IMR-90 (cell line): ENCODE results near the gene CARF. TPM values are rescaled to one million over a fixed set of nuclear protein-coding genes. Genes with fewer than 3 reads are reported as not detected.

Experiments used
- ATAC-seq: fragments of 200-7000 bp; cut with Tn5 transposase; 2 replicates; pipeline ENCODE4 v1.9.1; 2020; ENCODE audit warnings: low read depth, mild to moderate bottlenecking, moderate library complexity
- BruUV-seq: library from RNA; stranded (reverse); fragments of 400-500 nt; replicated peaks from 2 replicates; lab custom pipeline; 2021; lab: Mats Ljungman, UMichigan
- CTCF ChIA-PET: fragments of 300-600 bp; formaldehyde crosslinking; extraction: SDS; loops from one replicate; lab custom pipeline; 2021; ENCODE audit warnings: antibody characterized with exemption; lab: Yijun Ruan, JAX
- POLR2A ChIA-PET: fragments of 300-600 bp; sonication (Branson Sonifier 250); formaldehyde crosslinking; loops from one replicate; lab custom pipeline; 2022; ENCODE audit warnings: antibody characterized with exemption; ENCODE audit not compliant: unreplicated experiment; lab: Charles Lee
- DNase-seq: peaks from one replicate; pipeline ENCODE4 v3.0.0; 2013
- H2AFZ ChIP-seq: replicated peaks from 2 replicates; pipeline ENCODE3; 2013; ENCODE audit warnings: low read length, mild to moderate bottlenecking; ENCODE audit not compliant: poor library complexity
- H2AK5ac ChIP-seq: 2 replicates; pipeline ENCODE4 v1.6.1; 2013; ENCODE audit warnings: low read depth, low read length, inconsistent platforms
- H2AK9ac ChIP-seq: replicated peaks from 2 replicates; pipeline ENCODE3; 2013; ENCODE audit warnings: mild to moderate bottlenecking, low read depth, low read length, moderate library complexity; ENCODE audit not compliant: poor library complexity
- H2BK120ac ChIP-seq: 2 replicates; pipeline ENCODE4 v1.6.1; 2013; ENCODE audit warnings: low read depth, low read length, inconsistent platforms
- H2BK15ac ChIP-seq: 3 replicates; pipeline ENCODE4 v1.6.1; 2013; ENCODE audit warnings: low read depth, low read length, inconsistent platforms
- H2BK20ac ChIP-seq: 2 replicates; pipeline ENCODE4 v1.6.1; 2013; ENCODE audit warnings: low read depth, mild to moderate bottlenecking, inconsistent platforms, low read length, moderate library complexity
- H2BK5ac ChIP-seq: 2 replicates; pipeline ENCODE4 v1.6.1; 2013; ENCODE audit warnings: mild to moderate bottlenecking, low read depth, low read length, inconsistent platforms; ENCODE audit not compliant: poor library complexity, severe bottlenecking
- H3K14ac ChIP-seq: replicated peaks from 2 replicates; pipeline ENCODE4 v1.6.1; 2013; ENCODE audit warnings: low read depth, low read length, inconsistent platforms
- H3K18ac ChIP-seq: 2 replicates; pipeline ENCODE4 v1.6.1; 2013; ENCODE audit warnings: low read depth, low read length, control low read depth
- H3K23ac ChIP-seq: 2 replicates; pipeline ENCODE4 v1.6.1; 2013; ENCODE audit warnings: low read depth, low read length, inconsistent platforms
- H3K27ac ChIP-seq: 2 replicates; pipeline ENCODE4 v1.5.1; 2013; ENCODE audit warnings: mild to moderate bottlenecking, control low read depth, low read length; ENCODE audit not compliant: insufficient read depth
- H3K27me3 ChIP-seq: 2 replicates; pipeline ENCODE4 v1.6.1; 2013; ENCODE audit warnings: low read length; ENCODE audit not compliant: control insufficient read depth, insufficient read depth
- H3K36me3 ChIP-seq: 2 replicates; pipeline ENCODE4 v1.6.1; 2013; ENCODE audit warnings: low read length, mixed read lengths; ENCODE audit not compliant: control insufficient read depth, insufficient read depth
- H3K4ac ChIP-seq: 2 replicates; pipeline ENCODE4 v1.6.1; 2013; ENCODE audit warnings: low read depth, low read length, inconsistent platforms
- H3K4me1 ChIP-seq: 2 replicates; pipeline ENCODE4 v1.6.1; 2013; ENCODE audit warnings: low read length, mixed read lengths; ENCODE audit not compliant: control insufficient read depth, insufficient read depth
- H3K4me2 ChIP-seq: 2 replicates; pipeline ENCODE4 v1.6.1; 2013; ENCODE audit warnings: low read depth, mild to moderate bottlenecking, control low read depth, low read length, moderate library complexity
- H3K4me3 ChIP-seq: 2 replicates; pipeline ENCODE4 v1.5.1; 2013; ENCODE audit warnings: low read depth, mild to moderate bottlenecking, control low read depth, low read length, moderate library complexity; ENCODE audit not compliant: insufficient read depth
- H3K56ac ChIP-seq: 2 replicates; pipeline ENCODE4 v1.6.1; 2013; ENCODE audit warnings: low read length, inconsistent platforms; ENCODE audit not compliant: insufficient read depth; ENCODE audit errors: extremely low read depth
- H3K79me1 ChIP-seq, 2 experiments: 2 replicates each; pipeline ENCODE4 v1.6.1; 2013; ENCODE audit warnings: low read length in 2 of 2, inconsistent platforms in 1 of 2, low read depth in 1 of 2
- H3K9ac ChIP-seq: 2 replicates; pipeline ENCODE4 v1.6.1; 2013; ENCODE audit warnings: low read depth, low read length, control low read depth
- H3K9me1 ChIP-seq: 2 replicates; pipeline ENCODE4 v1.6.1; 2013; ENCODE audit warnings: low read length, inconsistent platforms; ENCODE audit not compliant: insufficient read depth
- H3K9me3 ChIP-seq: 2 replicates; pipeline ENCODE4 v1.6.1; 2013; ENCODE audit warnings: low read length; ENCODE audit not compliant: control insufficient read depth, insufficient read depth
- H4K20me1 ChIP-seq: 2 replicates; pipeline ENCODE4 v1.6.1; 2013; ENCODE audit warnings: low read length, inconsistent platforms; ENCODE audit not compliant: insufficient read depth
- H4K5ac ChIP-seq: 2 replicates; pipeline ENCODE4 v1.6.1; 2013; ENCODE audit warnings: mild to moderate bottlenecking, low read depth, low read length, control low read depth
- H4K8ac ChIP-seq, 2 experiments: 2 replicates each; pipeline ENCODE4 v1.6.1; 2013; ENCODE audit warnings: low read depth in 2 of 2, low read length in 2 of 2, control low read depth in 1 of 2, inconsistent platforms in 1 of 2
- H4K91ac ChIP-seq: 2 replicates; pipeline ENCODE4 v1.6.1; 2013; ENCODE audit warnings: low read depth, low read length, inconsistent platforms; ENCODE audit not compliant: insufficient read depth
- CEBPB ChIP-seq: IDR thresholded peaks from 2 replicates; pipeline ENCODE4 v1.6.1; 2012; ENCODE audit warnings: low read depth, low read length, improper control_type of control experiment
- ELK1 ChIP-seq: fragments of 150-350 bp; IDR thresholded peaks from 2 replicates; pipeline ENCODE4 v1.6.1; 2016; ENCODE audit warnings: low read depth, mild to moderate bottlenecking, low read length, moderate library complexity, borderline replicate concordance
- whole genome bisulfite sequencing, 2 experiments: methylation state at CpG; one replicate each; pipeline versions ENCODE4 v1.1.5 to v1.1.7; 2013; ENCODE audit warnings: missing lambda C conversion rate in 2 of 2; ENCODE audit not compliant: insufficient read length in 1 of 2; ENCODE audit errors: extremely low coverage in 2 of 2; 5-methylcytosine and 5-hydroxymethylcytosine counted together
- dilution Hi-C: fragments of 300-500 bp; cut with HindIII; formaldehyde crosslinking; loops from one replicate; pipeline ENCODE4 v1.14.3; 2018; ENCODE audit warnings: low sequenced_read_pairs; ENCODE audit not compliant: unreplicated experiment
- in situ Hi-C: fragments of 300-500 bp; cut with MboI; formaldehyde crosslinking; loops from 3 replicates; pipeline ENCODE4 v1.14.3; 2019; ENCODE audit warnings: low sequenced_read_pairs, inconsistent platforms, mixed read lengths
- intact Hi-C: fragments of 100-400 bp; cut with micrococcal nuclease; formaldehyde crosslinking; loops from 2 replicates; pipeline ENCODE4 v1.10.0; 2022
- polyA plus RNA-seq, 3 experiments: library from polyadenylated mRNA; depleted of rRNA; stranded (reverse); fragments of >200 nt; gene quantifications; 2 replicates each; pipeline ENCODE4 v1.2.3, GENCODE V29; 2012; ENCODE audit warnings: low replicate concordance in 1 of 3
- total RNA-seq: library from RNA; depleted of rRNA; stranded (reverse); fragments of >200 nt; gene quantifications from 2 replicates; pipeline ENCODE4 v1.2.3, GENCODE V29; 2012

CARF gene
- total and polyA plus RNA-seq, 2 of the 4 experiments (the other 2 are of a cell fraction): 2.4 to 5.6 TPM

GRCh38 chr2:202990501-202990900, 78.4 kb downstream of the CARF start:
- Histone ChIP-seq H2AK9ac (no peak overlapping the region), H3K9me3 (no peaks in the 10 kb centered on the region), H2BK20ac (no peak overlapping the region), H2BK120ac (no peak overlapping the region), H3K4ac (no peak overlapping the region), H3K4me2 (no peak overlapping the region), H4K5ac (no peak overlapping the region), H4K20me1 (no peaks in the 10 kb centered on the region), H2BK15ac (no peak overlapping the region), H3K18ac (no peak overlapping the region), H2AK5ac (no peak overlapping the region), H3K27me3 (no peaks in the 10 kb centered on the region), H3K9me1 (no peaks in the 10 kb centered on the region), H3K14ac (no peak overlapping the region), H3K23ac (no peak overlapping the region), H4K8ac (no peak overlapping the region), H4K91ac (no peak overlapping the region), H3K56ac (no peak overlapping the region), H3K79me1 (no peaks in the 10 kb centered on the region), H3K27ac (no peak overlapping the region), H3K4me3 (no peak overlapping the region), H2BK5ac (no peak overlapping the region), H3K4me1 (no peaks in the 10 kb centered on the region), H2AFZ (no peak overlapping the region), H3K36me3 (no peaks in the 10 kb centered on the region), H3K9ac (no peak overlapping the region)
- CTCF ChIA-PET: no interaction called here
- dilution Hi-C loops: no loop called here
- no peak for TF ChIP-seq ELK1
- peak; percentile 80 for TF ChIP-seq CEBPB
- DNase-seq (no peak), ATAC-seq (no peak)
- no TSS peak for BruUV-seq
- POLR2A ChIA-PET: no interaction called here
- in situ Hi-C loops: no loop called here
- intact Hi-C loops: loop anchor here (5.0 kb wide), 1 partner anchor 33 kb away; no protein-coding TSS in a partner anchor
- WGBS, 2 experiments: no CpG with 5 or more reads among the region's 3 CpGs
